GM08714 (cell line): ENCODE data around the gene RXRA.

ENCODE experiments used
- H3K4me3 ChIP-seq: fragments of 200-500 bp; sonication (Bioruptor generic); 2 replicates; pipeline ENCODE4 v1.5.1; 2014; ENCODE audit warnings: mild to moderate bottlenecking, low read length, inconsistent platforms
- ZNF274 ChIP-seq: IDR thresholded peaks from 2 replicates; pipeline ENCODE4 v1.6.1; 2012; ENCODE audit warnings: mild to moderate bottlenecking, low read depth, low read length

The RXRA gene

DNA sequence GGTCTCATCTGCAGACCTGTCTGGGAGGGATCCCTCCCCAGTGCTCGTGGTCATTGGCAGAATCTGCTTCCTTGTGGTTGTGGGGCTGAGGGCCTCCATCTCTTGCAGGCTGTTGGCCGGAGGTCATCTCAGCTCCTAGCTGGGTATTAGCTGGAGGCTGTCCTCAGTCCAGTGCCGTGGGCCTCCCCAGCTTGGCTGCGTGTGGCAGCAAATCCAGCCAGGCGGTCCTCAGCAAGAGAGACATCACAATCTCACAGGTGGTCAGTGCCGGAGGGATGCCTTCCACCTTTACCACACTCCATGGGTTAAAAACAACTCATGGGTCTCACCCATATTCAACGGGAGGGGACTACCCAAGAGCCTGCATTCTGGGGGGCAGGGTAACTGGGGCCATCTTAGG, 155.5 kb downstream of the RXRA start:
- TF ChIP-seq ZNF274, result no peak
- no peak overlapping the region for H3K4me3 ChIP-seq

DNA sequence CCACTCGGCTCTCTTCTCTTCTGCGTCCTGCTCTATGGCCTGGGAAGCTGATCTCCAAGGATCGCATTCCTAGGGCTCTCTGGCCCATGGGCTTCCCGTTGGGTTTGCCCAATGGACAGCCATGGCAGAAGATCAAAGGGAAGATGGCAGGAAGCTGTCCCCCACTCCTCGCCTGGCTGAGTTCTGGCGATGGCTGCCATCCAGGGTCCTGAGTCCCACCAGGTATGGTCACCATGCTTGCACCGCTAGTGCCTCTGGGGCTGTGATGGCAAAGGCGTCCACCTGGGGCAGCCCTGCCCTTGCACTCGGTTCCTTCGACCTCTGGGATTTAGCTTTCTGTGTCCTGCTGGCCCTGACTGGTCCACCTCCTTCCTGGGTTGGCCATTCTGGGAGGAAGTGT, 156.0 kb downstream of the RXRA start:
- no peak overlapping the region for H3K4me3 ChIP-seq
- TF ChIP-seq ZNF274, result no peak

DNA sequence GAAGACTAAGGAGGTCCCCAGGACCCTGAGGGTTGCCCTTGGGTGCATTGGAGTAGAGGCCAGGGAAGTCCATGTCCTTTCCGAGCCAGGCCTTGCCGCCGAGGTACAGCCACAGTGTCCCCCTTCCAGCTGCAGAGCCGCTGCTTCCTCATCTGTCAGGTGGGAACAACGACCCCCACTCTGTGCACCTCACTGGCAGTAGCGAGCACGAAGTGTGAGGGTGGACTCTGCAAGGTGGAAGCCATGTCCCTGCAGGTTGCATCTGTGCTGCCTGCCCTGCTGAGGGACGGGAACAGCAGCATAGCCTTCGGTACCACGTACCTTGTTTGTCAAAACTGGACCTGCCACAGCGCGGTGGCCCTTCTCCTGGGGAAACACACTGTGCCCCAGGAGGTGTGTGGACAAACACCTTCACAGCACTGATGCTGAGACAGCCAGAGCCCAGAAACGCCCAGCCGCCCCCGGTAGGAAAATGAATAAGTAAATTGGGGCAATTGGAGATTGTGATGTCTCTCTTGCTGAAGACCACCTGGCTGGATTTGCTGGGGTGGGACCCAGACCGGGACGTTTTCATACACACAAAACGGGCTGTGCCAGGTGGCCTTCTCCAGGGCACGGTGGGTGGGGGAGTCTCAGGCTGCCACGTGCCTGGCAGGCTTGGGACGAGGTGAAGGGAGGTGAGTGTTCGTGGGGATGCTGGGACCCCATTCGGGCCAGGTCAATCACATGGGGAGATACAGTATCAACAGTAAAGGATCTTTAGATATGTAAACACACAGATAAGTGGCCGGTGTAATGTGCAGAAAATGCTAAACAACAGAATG, 157.3 kb downstream of the RXRA start:
- no peak for TF ChIP-seq ZNF274
- no peak overlapping the region for H3K4me3 ChIP-seq

DNA sequence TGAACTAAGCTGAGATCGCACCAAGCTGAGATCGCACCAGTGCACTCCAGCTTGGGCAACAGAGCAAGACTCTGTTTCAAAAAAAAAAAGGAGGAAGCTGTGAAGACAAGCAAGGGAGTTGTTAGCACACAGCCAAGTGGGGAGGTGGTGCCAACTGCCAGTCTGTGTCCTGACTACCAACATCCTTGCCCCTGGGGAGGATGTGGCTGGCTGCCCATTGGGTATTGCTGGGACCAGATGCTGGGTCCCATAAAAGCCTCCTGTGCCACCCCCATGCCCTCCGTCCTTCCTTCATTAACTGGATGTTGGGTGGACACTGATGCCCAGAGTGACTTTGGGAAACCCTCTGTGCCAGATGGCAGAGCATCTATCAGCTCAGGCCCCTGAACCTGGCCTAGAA, 158.2 kb downstream of the RXRA start:
- H3K4me3 ChIP-seq, result no peak overlapping the region
- no peak for TF ChIP-seq ZNF274

DNA sequence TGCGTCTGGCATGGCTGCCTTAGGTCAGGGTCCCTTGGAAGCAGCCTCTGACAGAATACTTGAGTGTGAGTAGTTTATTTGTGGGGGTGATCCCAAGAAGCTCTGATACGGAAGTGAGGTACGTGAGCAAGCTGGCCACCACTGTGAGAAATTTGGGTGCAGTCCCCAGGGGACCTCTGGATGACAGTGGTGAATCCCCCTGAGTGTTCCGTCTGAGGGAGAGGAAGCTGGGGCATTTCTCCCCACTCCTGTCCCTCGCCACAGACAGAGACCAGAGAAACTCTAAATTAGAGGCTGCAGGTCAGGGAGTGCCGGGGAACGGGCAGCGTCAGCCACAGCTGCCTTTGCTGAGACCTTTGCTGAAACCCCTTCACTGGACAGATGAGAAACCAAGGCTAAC, 159.4 kb downstream of the RXRA start:
- H3K4me3 ChIP-seq, result no peak overlapping the region
- no peak for TF ChIP-seq ZNF274

DNA sequence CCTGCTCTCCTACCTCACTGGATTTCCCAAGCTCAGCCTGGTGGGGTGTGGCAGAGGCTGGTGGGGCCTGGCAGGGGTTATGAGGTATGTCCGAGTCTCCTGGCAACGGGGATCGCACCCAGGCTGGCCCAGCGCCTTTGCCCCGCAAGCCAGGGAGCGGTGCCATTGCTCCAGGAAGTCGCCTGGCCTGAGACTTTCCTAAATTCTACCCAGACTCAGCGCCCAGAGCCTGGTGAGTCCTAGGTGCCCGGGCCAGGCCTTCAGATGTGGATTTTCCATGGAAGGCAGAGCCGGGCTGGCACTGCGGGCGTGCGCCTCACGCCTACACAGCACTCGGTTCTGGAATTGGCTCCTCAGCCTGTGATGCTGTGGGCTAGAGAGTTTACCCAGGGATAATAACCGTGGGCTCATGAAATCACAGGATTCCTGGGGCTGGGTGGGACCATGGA, 159.9 kb downstream of the RXRA start:
- TF ChIP-seq ZNF274, result no peak
- no peak overlapping the region for H3K4me3 ChIP-seq

DNA sequence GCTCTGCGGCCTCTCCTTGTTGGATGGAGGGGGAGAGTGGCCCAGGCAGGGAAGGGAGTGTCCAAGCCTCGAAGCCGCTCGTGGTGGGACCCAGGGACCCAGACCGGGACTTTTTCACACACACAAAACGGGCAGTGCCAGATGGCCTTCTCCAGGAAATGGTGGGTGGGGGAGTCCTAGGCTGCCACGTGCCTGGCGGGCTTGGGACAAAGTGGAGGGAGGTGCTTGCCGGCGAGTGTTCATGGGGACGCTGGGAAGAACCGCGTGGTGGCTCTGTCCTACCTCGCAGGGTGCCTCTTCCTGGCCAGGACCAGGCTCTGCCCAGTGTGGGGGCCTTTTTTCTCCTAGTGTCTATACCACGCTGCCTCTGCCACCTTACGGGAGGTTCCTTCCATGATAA, 160.3 kb downstream of the RXRA start:
- TF ChIP-seq ZNF274, result no peak
- H3K4me3 ChIP-seq, result no peak overlapping the region
